GM11168 (cell line): ENCODE data around the gene NEK10.

Experiments
- in situ Hi-C: fragments of 300-500 bp; cut with MboI; formaldehyde crosslinking; loops from one replicate; pipeline ENCODE4 v1.12.0; 2022; ENCODE audit warnings: low sequenced_read_pairs; ENCODE audit not compliant: unreplicated experiment

Gene NEK10

DNA sequence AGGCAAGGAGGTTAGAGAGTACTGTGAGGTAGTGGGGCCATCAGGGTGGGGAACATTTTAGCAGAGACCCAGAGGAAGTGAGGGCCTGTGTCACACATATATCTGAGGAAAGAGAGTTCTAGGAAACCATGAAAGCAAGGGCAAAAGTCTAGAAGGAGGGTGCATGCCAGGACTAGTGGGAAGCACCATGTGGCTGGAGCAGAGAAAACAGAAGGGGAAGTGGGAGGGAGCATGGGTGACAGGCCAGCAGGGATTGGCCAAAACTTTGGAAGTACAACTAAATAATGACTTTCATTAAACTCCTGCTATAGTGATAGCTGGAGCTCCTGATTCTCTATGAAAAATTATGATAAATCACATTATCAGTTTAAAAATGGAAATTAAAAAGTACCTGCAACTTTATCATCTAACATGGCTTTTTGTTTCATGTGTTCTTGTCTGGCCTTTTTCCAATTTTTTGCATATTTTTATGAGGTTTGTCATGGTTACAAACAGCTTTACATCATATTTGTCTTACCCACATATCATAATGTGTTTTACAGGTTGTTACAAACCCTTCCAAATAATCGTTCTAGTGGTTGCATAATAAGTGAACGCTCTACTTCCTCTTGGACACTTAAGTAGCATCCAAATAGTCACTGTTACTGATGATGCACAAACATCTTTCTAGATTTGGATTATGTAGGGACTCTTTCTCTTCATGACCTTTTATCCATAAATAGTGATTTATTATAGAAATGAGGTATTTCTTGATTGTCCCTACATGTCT, 168.3 kb downstream of the NEK10 start:
- in situ Hi-C loops, result no loop called here

GRCh38 chr3:27194861-27195483, 174.2 kb downstream of the NEK10 start:
- in situ Hi-C loops, result no loop called here

DNA sequence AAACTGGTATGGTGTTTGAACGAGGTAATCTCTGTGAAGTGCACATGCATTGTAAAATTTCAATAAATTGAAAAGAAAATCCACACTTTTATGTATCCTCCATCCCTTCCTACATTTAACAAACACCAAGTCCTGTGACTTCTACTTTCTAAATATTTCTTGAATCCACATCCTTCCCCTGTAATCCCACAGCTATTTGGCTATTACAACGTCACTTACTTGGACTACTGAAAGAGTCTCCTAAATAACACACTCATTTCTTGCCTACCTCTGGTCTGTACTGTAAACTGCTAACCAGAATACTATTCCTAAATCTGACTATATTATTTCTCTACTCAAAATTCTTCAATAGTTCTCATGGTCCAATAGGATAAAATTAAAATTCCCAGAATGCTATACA, 176.1 kb downstream of the NEK10 start:
- in situ Hi-C loops, result no loop called here

DNA sequence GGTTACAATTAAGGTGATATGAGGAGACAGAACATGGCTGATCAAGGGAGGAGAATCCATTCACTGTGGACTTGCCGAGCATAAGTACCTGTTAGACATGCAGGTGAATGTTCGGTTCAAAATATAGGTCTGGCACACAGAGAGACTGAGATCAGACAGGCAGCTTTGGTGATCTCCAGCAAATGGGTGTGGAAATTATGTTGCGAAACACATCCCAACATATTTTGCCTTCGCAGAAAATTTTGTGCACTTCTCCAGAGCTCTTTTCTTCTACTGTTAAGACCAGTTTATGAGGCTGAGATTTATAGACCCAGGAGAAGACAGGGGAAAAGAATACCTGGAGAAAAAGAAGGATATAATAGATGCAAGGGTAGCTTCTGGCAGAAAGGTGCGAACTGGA, 183.2 kb downstream of the NEK10 start:
- in situ Hi-C loops, result no loop called here

DNA sequence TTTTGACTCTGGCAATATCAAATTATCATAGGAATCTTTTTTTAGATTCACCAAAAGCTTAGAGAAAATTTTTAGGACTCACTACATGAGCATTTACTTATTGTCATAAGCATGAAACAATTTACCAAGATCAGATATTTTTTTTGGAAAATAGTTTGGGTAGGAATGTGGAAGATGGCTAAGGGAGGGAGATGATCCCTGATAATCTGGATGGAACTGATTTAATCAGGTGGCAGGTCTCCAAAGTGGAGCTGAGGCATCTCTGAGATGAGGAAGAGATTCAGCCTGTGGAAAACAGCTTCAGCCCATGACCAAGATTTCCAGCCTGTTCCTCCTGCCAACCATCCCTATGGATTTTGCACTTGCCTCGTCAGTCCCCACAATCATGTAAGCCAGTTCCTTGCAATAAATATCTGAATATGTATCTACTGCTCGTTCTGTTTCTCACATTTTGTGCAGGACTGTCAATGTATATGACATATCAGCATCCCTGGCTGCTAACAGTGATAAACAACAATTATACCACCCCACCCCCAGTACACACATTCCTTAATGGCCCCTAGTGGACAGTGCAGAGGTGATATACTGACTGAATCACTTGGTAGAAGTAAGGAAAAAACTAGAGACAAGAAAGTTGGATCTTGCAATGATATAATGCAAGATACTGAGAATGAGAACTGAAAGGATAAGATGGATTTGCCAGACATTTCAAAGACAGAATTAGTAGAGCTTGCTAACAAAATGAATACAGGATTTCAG, 183.8 kb downstream of the NEK10 start:
- in situ Hi-C loops, result no loop called here

DNA sequence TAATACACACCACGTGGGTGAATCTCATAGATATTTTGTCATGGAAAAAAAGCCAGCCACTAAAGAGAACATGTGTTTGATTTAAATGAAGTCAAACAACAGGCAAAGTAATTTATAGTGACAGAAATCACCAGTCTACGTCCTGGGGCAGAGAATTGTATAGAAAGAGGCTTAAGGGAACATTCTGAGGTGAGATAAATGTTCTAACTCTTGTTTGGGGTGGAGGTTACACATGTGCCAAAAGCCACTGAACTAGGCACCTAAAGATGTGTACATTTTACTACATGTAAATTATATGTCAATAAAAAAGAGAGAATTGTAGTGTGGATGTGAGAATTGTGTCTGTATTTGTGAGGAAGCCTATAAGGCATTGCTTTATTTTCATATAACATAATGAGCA, 184.9 kb downstream of the NEK10 start:
- in situ Hi-C loops, result no loop called here

GRCh38 chr3:27176256-27176655, 192.9 kb downstream of the NEK10 start:
- in situ Hi-C loops, result no loop called here

- in situ Hi-C loops, result no loop called here
Observed at GRCh38 chr3:27174530-27174929, 194.7 kb downstream of the NEK10 start.

DNA sequence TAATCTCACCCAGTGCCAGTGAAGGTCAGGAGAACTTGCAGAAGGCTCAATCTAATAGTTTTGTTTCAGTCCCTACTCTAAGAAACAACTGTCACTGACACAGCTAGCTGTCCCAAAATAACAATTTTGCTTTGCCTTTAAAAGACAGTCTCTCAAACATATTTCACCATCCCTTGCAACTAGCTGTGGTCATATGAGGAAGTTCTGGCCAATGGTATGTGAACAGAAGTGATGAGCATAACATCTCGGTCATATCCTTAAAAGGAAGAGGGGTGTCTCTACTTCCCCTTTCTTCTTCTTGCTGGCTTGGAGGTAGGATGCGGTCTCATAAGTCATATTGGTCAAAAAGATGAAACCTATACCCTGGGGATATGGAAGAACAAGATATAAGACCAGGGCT, 198.1 kb downstream of the NEK10 start:
- in situ Hi-C loops, result no loop called here

DNA sequence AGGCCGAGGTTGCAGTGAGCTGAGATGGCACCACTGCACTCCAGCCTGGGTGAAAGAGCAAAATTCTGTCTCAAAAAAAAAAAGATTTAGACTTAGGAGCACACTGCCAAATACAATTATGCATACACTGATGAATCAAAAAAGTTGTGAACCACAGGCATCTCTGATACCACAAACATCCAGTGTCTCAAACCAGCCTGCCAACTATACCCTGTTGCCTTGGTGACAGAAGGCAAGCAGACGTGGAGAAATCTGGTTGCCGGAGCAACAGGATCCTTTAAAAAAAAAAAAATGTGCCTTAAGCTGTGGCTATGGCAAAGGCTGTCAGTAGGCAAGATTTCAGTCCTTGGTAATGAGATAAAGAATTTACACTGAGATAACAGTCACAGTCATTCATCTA, 202.3 kb downstream of the NEK10 start:
- in situ Hi-C loops, result no loop called here

GRCh38 chr3:27165321-27165721, 203.9 kb downstream of the NEK10 start:
- in situ Hi-C loops, result no loop called here

DNA sequence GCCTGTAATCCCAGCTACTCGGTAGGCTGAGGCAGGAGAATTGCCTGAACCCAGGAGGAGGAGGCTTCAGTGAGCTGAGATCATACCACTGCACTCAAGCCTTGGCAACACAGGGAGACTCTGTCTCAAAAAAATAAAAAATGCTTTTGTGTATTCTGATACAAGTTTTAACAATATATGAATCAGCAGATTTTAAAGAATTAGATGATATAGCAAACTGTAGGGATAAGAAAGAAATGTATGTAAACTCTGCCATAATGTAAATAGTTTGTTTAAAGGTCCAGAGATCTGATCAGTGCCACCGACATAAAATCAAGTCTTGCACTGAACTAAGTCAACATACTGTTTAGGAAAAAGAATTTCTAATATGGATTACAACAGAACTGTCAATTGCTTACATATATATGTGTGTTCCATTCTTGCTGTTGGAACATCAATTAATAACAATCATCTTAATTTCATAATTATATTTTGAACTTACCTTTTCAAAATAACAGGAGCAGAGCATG, 208.3 kb downstream of the NEK10 start:
- in situ Hi-C loops, result no loop called here

- in situ Hi-C loops, result no loop called here
Observed at GRCh38 chr3:27160146-27160545, 209.0 kb downstream of the NEK10 start.

GRCh38 chr3:27147215-27147614, 222.0 kb downstream of the NEK10 start:
- in situ Hi-C loops, result no loop called here

DNA sequence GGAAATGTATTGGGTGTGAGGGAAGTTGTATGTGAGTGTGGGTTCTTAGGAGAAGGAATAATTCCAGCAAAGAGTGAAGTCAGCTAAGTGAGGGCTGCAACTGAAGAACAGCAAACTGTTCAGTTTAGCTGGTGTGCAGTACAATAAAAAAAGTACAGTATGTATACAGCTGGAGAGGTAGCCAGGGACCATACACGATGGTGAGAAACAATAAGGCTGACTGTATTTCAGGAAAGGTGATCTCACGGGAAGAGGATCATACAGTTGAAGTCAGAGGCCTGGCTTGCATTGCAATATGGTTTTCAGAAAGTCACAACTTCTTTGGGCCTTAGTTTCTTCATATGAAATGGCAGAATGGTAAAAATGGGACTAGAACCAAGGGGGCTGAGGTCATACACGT, 222.4 kb downstream of the NEK10 start:
- in situ Hi-C loops, result no loop called here

GRCh38 chr3:27145719-27146118, 223.5 kb downstream of the NEK10 start:
- in situ Hi-C loops, result no loop called here

- in situ Hi-C loops, result no loop called here
Observed at GRCh38 chr3:27141668-27142067, 227.5 kb downstream of the NEK10 start.

DNA sequence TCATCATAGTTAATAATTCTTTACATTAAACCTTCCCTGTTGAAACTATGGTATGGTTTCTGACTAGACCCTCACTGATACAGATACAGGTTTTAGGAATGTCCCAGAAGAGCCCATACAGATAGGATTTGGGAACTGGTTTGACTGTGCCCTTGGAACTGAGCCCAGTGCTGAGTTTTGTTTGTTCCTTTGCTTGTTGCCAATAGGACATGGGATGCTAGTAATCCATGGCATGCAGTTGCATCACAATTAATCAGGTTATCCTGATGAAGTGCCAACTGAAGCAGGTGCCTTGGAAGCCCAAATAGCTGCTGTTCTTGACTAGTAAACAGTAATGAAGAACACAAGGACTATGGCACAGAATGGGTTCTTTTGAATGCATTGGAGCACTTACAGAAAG, 230.6 kb downstream of the NEK10 start:
- in situ Hi-C loops, result no loop called here

GRCh38 chr3:27138005-27138404, 231.2 kb downstream of the NEK10 start:
- in situ Hi-C loops, result no loop called here

- in situ Hi-C loops, result no loop called here
Observed at GRCh38 chr3:27134171-27134796, 234.9 kb downstream of the NEK10 start.

GRCh38 chr3:27133060-27133459, 236.1 kb downstream of the NEK10 start:
- in situ Hi-C loops, result no loop called here
